HFFc6 (cell line): ENCODE measurements around the gene TM4SF4. TPM values are rescaled to one million over a fixed set of nuclear protein-coding genes. Genes with fewer than 3 reads are reported as not detected.
A peak's percentile ranks its signal among the peaks of the same experiment; 100 is the strongest.

Experiments
- DNase-seq: peaks from one replicate; pipeline ENCODE4 v3.0.0-alpha.2; 2018
- H3K27ac Mint-ChIP-seq: 2 replicates; pipeline ENCODE4 v1.8.0; 2020; ENCODE audit warnings: mild to moderate bottlenecking, mixed read lengths
- H3K27me3 Mint-ChIP-seq: 2 replicates; pipeline ENCODE4 v1.8.0; 2021; ENCODE audit warnings: mild to moderate bottlenecking, moderate library complexity, mixed read lengths; ENCODE audit not compliant: insufficient read depth
- H3K36me3 Mint-ChIP-seq: 2 replicates; pipeline ENCODE4 v1.8.0; 2021; ENCODE audit warnings: low read depth, mixed read lengths
- H3K4me1 Mint-ChIP-seq: 2 replicates; pipeline ENCODE4 v1.8.0; 2020; ENCODE audit warnings: low read depth, mixed read lengths
- H3K4me3 Mint-ChIP-seq: 2 replicates; pipeline ENCODE4 v1.8.0; 2020; ENCODE audit warnings: mild to moderate bottlenecking, moderate library complexity, mixed read lengths
- H3K9me3 Mint-ChIP-seq: 2 replicates; pipeline ENCODE4 v1.8.0; 2020; ENCODE audit warnings: mild to moderate bottlenecking, mixed read lengths
- total RNA-seq, 6 experiments: library from RNA; stranded (reverse); fragmentation: NEBNext Ultra II Directional; extraction: Animal tissue kit (Norgen Biotek cat#: 25700); gene quantifications; 2 replicates in 1 of 6; 3 replicates in 5 of 6; pipeline ENCODE4 v1.2.3, GENCODE V29; 2021
- TF ChIP-seq, protein P1 (sequence below): fragments of 200-600 bp; sonication (generic); IDR thresholded peaks from 2 replicates; pipeline ENCODE4 v1.5.0; 2021; ENCODE audit warnings: antibody characterized with exemption, mild to moderate bottlenecking

TM4SF4 gene
- total RNA-seq, 6 experiments from 2014 or later: 0.25 to 1.3 (median 0.63) TPM

DNA sequence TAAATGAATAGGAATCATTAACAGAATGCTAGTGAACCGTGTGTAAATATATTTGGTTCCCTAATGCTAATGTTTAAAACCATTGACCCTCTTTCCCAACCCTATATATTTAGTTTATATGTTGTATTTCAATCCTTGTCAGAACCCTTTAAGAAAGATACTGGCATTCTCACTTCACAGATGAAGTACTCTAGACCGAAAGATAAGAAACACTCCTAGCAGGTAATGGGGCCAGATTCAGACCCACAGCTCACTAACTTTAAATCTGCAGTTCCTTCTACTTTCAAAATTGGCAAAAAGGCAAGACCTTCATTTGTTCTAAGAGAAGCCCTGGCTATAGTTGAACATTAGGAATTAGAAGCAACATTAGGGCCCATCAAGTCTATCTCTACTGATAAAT lies 42.3 kb upstream of the TM4SF4 start:
- Mint-ChIP-seq H3K27ac (no peak overlapping the region), H3K9me3 (no peaks in the 10 kb centered on the region)
- TF ChIP-seq, protein P1, sequence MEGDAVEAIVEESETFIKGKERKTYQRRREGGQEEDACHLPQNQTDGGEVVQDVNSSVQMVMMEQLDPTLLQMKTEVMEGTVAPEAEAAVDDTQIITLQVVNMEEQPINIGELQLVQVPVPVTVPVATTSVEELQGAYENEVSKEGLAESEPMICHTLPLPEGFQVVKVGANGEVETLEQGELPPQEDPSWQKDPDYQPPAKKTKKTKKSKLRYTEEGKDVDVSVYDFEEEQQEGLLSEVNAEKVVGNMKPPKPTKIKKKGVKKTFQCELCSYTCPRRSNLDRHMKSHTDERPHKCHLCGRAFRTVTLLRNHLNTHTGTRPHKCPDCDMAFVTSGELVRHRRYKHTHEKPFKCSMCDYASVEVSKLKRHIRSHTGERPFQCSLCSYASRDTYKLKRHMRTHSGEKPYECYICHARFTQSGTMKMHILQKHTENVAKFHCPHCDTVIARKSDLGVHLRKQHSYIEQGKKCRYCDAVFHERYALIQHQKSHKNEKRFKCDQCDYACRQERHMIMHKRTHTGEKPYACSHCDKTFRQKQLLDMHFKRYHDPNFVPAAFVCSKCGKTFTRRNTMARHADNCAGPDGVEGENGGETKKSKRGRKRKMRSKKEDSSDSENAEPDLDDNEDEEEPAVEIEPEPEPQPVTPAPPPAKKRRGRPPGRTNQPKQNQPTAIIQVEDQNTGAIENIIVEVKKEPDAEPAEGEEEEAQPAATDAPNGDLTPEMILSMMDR: no peak

GRCh38 chr3:149435996-149436885 lies 38.3 kb upstream of the TM4SF4 start:
- peaks cover 28% of the 10 kb centered on the region for H3K4me1 Mint-ChIP-seq
- H3K36me3 Mint-ChIP-seq: no peaks in the 10 kb centered on the region; the same call in 1 of the 2 replicates
- H3K4me3 Mint-ChIP-seq: no peak overlapping the region
- no peaks in the 10 kb centered on the region for H3K9me3 Mint-ChIP-seq
- peak; percentile 22 for DNase-seq
- peak overlapping the region; percentile 41; the same call in 1 of the 2 replicates for H3K27ac Mint-ChIP-seq
- no peaks in the 10 kb centered on the region; the same call in 1 of the 2 replicates for H3K27me3 Mint-ChIP-seq
- TF ChIP-seq, protein P1: no peak

More for the DNA sequence above, 42.3 kb upstream of the TM4SF4 start:
- no peak for DNase-seq
- H3K36me3 Mint-ChIP-seq: no peaks in the 10 kb centered on the region; the same call in 1 of the 2 replicates
- H3K4me1 Mint-ChIP-seq: peaks cover 12% of the 10 kb centered on the region
- H3K27me3 Mint-ChIP-seq: no peaks in the 10 kb centered on the region; the same call in 1 of the 2 replicates
- no peak overlapping the region for H3K4me3 Mint-ChIP-seq

DNA sequence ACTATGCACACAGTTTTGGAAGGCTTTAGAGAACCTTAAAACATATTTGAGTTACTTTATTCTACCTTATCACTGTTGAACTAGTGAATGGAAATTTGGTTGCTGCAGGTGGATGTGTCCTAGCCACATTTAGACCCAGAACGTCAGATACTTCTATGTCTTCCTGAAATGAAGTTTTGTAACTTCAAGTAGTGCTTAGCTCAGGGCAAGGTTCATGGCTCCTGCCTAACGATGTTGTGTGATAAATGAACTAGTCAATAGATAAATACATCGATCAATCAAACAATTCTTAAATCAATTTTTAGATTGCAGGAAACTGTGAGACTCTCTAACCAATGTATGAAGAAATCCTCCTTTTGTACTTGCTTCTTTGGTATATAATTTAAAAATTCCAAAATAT lies 37.2 kb upstream of the TM4SF4 start:
- Mint-ChIP-seq H3K27me3 (no peaks in the 10 kb centered on the region; the same call in 1 of the 2 replicates), H3K27ac (no peak overlapping the region), H3K4me3 (no peak overlapping the region), H3K9me3 (no peaks in the 10 kb centered on the region), H3K36me3 (no peaks in the 10 kb centered on the region; the same call in 1 of the 2 replicates), H3K4me1 (peaks cover 39% of the 10 kb centered on the region)
- DNase-seq: no peak
- TF ChIP-seq, protein P1: no peak

GRCh38 chr3:149437710-149438109 lies 36.8 kb upstream of the TM4SF4 start:
- H3K27ac Mint-ChIP-seq: no peak overlapping the region
- no peak for DNase-seq
- no peak overlapping the region for H3K4me3 Mint-ChIP-seq
- H3K4me1 Mint-ChIP-seq: peaks cover 43% of the 10 kb centered on the region
- no peaks in the 10 kb centered on the region; the same call in 1 of the 2 replicates for H3K36me3 Mint-ChIP-seq
- no peaks in the 10 kb centered on the region; the same call in 1 of the 2 replicates for H3K27me3 Mint-ChIP-seq
- H3K9me3 Mint-ChIP-seq: no peaks in the 10 kb centered on the region
- TF ChIP-seq, protein P1: no peak

DNA sequence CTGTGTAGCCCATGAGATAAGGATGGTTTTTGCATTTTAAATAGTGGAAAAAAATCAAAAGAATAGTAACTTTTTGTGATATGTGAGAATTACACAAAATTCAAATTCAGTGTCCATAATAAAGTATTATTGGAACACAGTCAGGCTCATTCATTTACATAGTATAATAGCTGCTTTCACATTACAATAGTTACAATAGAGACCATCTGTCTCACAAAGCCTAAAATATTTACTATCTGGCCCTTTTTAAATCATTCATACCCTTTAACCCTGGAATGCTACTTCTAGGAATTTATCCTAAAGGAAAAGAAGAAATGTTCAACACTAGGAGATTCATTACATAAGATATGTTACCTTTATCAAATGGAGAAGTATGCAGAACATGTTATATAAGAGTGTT lies 35.5 kb upstream of the TM4SF4 start:
- DNase-seq: no peak
- Mint-ChIP-seq H3K27ac (no peak overlapping the region), H3K9me3 (peaks cover 3% of the 10 kb centered on the region; the same call in 1 of the 2 replicates), H3K27me3 (no peaks in the 10 kb centered on the region; the same call in 1 of the 2 replicates), H3K36me3 (no peaks in the 10 kb centered on the region; the same call in 1 of the 2 replicates), H3K4me3 (no peak overlapping the region), H3K4me1 (peaks cover 56% of the 10 kb centered on the region)
- TF ChIP-seq, protein P1: no peak
